Epithelial cell of proximal tubule (primary cell): ENCODE data around the gene C13orf42. TPM values are rescaled to one million over a fixed set of nuclear protein-coding genes. Genes with fewer than 3 reads are reported as not detected.

ENCODE experiments used
- DNase-seq: peaks from one replicate; pipeline ENCODE4 v3.0.0-alpha.2; 2011; ENCODE audit warnings: low read depth
- H3K4me3 ChIP-seq: 2 replicates; pipeline ENCODE4 v1.5.1; 2011; ENCODE audit warnings: low read depth, mild to moderate bottlenecking, low read length
- CTCF ChIP-seq: conservative IDR thresholded peaks from 2 replicates; pipeline ENCODE4 v1.5.1; 2012; ENCODE audit warnings: low read depth, mild to moderate bottlenecking, low read length
- total RNA-seq: library from RNA; depleted of rRNA; stranded (reverse); fragments of >200 nt; gene quantifications from 2 replicates; pipeline ENCODE4 v1.2.3, GENCODE V29; 2015

C13orf42 gene
- total RNA-seq, 1 donor from 2014 or later: not detected

GRCh38 chr13:51111997-51112396, 923 bp upstream of the C13orf42 start:
- no peak overlapping the region for H3K4me3 ChIP-seq
- no peak for DNase-seq
- TF ChIP-seq CTCF: no peak

GRCh38 chr13:51107996-51108395, 3.1 kb downstream of the C13orf42 start:
- no peak for TF ChIP-seq CTCF
- no peak for DNase-seq
- no peak overlapping the region for H3K4me3 ChIP-seq

- no peak for DNase-seq
- TF ChIP-seq CTCF: no peak
- no peak overlapping the region for H3K4me3 ChIP-seq
Observed at GRCh38 chr13:51105046-51105445, 6.0 kb downstream of the C13orf42 start.

- no peak overlapping the region for H3K4me3 ChIP-seq
- DNase-seq: no peak
- no peak for TF ChIP-seq CTCF
Observed at GRCh38 chr13:51101636-51102235, 9.3 kb downstream of the C13orf42 start.

- no peak overlapping the region for H3K4me3 ChIP-seq
- TF ChIP-seq CTCF: no peak
Observed at GRCh38 chr13:51097353-51098043, 13.6 kb downstream of the C13orf42 start.

GRCh38 chr13:51096131-51096530, 14.9 kb downstream of the C13orf42 start:
- TF ChIP-seq CTCF: no peak
- H3K4me3 ChIP-seq: no peak overlapping the region
- DNase-seq: no peak

More at GRCh38 chr13:51097353-51098043, 13.6 kb downstream of the C13orf42 start:
- no peak for DNase-seq

- TF ChIP-seq CTCF: no peak
- DNase-seq: no peak
- H3K4me3 ChIP-seq: no peak overlapping the region
Observed at GRCh38 chr13:51093574-51093973, 17.5 kb downstream of the C13orf42 start.
